ENCODE results near the gene CXCR3. TPM values are rescaled to one million over a fixed set of nuclear protein-coding genes. Genes with fewer than 3 reads are reported as not detected.
A peak's percentile ranks its signal among the peaks of the same experiment; 100 is the strongest.
"Not testable (repeated sequence)": the region's sequence is repeated elsewhere in the genome, so short reads cannot be mapped to it uniquely, and the experiment has no call there.

The CXCR3 gene
- polyA plus RNA-seq (ENCODE audit: low read depth in 6 of 6): 1 to 10 TPM in 4 of 6 donors, under 1 TPM in 1, not detected in 1; 0.93 to 5.5 (median 1.9) TPM

DNA sequence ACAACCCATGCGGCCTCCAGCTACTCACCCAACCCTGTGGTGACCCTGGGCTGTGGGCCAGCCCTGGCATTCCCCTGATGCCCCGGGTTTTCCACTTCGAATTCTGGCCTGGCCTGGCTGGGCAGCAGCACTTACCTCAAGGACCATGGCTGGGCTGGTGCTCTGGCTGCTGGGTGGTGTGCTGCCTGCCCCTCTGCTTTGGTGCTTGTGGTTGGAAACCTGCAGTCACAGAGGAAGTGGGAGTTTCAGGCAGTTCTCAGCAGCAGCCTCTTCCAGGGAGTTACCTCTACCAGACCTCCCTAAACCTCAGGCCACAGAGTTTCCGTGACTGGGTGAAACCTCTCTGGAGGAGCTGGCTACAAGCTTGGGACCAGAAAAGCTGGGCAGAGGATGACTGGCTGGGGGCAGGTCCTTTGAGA lies at the start of gene CXCR3:
Gene CXCR3 (minus strand): TSS at position 209 of the 419 bp plus-strand sequence. CDS start 62 bp downstream, at position 147.
- H3K27ac Mint-ChIP-seq: peak within 1 kb of the TSS; percentile 78 to 92 (median 83)
- peak within 1 kb of the TSS in 7 of 8 donors; percentile 41 to 79 (median 62) for H3K4me3 Mint-ChIP-seq
- no peaks in the 10 kb centered on the region for H3K36me3 Mint-ChIP-seq
- no peaks in the 10 kb centered on the region for H3K27me3 Mint-ChIP-seq
- peaks cover 0 to 2% (median 0%) of the 10 kb centered on the region in 7 donors for H3K9me3 Mint-ChIP-seq
- peak; percentile 24 to 26 for ATAC-seq (ENCODE audit: low read depth in 2 of 2)
- no peak for DNase-seq
- H3K4me1 Mint-ChIP-seq: peaks cover 39 to 49% (median 40%) of the 10 kb centered on the region in 3 donors

DNA sequence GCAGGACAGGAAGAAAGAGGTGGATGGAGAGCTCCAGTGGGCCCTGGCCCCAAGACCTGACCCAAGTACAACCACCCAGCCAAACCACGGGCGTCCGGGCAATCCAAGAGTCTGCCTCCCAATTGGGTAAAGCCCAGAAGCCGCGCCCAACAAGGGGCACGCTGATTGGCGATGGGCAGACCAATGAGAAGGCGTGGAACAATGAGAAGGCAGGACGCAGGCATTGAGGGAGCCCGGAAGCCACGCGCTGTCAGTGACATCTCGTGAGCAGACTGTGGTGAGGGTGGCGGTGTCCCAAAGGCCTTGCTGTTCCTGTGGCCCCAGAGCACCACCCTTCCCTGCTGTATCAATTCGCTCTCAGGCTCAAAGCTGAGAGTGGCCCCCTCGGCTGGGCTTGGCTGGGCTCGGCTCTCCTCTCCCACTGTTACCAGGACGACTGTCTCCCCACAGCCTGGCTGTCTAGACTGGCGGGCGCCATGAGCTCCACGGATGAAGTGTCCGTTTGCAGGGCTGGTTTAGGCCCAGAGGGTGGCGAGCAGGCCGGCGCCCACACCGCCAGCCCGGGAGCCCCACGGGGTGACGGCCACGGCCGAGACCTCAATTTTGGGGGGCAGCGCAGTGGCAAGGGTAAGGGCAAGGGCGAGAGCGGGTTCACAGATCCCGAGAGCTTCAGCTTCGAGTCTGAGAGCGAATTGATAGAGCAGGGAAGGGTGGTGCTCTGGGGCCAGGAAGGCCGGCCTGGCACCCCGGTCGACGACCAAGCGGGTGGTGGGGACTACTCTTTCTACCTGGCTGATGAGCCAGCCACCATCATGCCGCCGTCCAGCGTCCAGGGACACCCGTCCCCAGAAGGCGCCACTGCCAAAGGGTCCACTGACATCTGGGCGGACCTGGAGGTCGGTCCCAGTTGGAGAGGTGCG lies 49.3 kb upstream of the CXCR3 start, which contains the start of gene LOC101059915:
Gene LOC101059915 (plus strand): TSS at position 219 of the 920 bp plus-strand sequence.
- Mint-ChIP-seq H3K27me3 (peaks cover 12 to 21% (median 12%) of the 10 kb centered on the region in 3 donors), H3K9me3 (no peaks in the 10 kb centered on the region), H3K36me3 (no peaks in the 10 kb centered on the region), H3K27ac (no peak within 1 kb of the TSS), H3K4me3 (no peak within 1 kb of the TSS), H3K4me1 (peaks cover 0 to 12% (median 11%) of the 10 kb centered on the region in 3 donors)
- DNase-seq (no peak), ATAC-seq (ENCODE audit: low read depth in 2 of 2) (no peak)

DNA sequence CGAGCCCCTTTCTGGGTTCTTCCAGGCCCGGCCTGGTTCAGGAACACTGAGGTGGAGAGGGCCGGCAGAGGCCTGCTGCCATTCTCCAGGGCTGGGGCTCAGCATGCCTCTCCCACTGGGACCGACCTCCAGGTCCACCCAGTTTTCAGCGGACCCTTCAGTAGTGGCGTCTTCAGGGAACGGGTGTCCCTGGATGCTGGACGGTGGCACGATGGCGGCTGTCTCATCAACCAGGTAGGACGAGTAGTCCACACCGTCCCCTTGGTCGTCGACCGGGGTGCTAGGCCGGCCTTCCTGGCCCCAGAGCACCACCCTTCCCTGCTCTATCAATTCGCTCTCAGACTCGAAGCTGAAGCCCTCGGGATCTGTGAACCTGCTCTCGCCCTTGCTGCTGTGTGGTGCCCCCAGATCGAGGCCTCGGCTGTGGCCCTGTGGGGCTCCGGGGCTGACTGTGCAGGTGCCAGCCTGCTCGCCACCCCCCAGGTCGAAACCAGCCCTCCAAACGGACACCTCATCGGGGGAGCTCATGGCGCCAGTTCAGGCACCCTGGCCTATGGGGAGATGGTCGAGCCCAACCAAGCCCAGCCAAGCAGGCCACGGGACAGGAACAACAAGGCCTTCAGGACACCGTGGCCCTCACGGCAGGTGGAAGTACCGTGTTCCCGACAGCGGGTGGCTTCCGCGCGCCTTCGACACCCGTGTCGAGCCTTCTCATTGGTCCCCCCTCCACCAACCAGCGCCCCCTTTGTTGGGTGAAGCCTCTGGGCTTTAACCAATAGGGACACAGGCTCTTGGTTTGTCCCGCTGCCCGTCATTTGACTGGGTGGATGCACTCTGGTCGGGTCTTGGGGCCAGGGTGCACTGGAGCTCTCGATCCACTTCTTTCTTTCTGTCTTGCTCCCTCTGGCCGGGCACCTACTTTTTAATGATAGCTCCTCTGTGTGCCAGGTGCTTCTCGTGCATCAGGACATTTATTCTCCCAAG lies 48.2 kb upstream of the CXCR3 start:
- Mint-ChIP-seq H3K9me3 (no peaks in the 10 kb centered on the region), H3K27me3 (peaks cover 7 to 19% (median 11%) of the 10 kb centered on the region in 3 donors), H3K36me3 (no peaks in the 10 kb centered on the region), H3K4me1 (peaks cover 0 to 15% (median 12%) of the 10 kb centered on the region in 3 donors), H3K4me3 (no peak overlapping the region), H3K27ac (no peak overlapping the region)
- DNase-seq (no peak), ATAC-seq (ENCODE audit: low read depth in 2 of 2) (no peak)

- Mint-ChIP-seq H3K27me3 (peaks cover 4 to 16% (median 8%) of the 10 kb centered on the region in 3 donors), H3K36me3 (no peaks in the 10 kb centered on the region), H3K9me3 (no peaks in the 10 kb centered on the region), H3K4me3 (no peak overlapping the region), H3K4me1 (peaks cover 0 to 15% (median 8%) of the 10 kb centered on the region in 3 donors), H3K27ac (no peak overlapping the region)
- ATAC-seq (ENCODE audit: low read depth in 2 of 2) (no peak), DNase-seq (no peak)
These were observed 47.4 kb upstream of the CXCR3 start for GRCh38 chrX:71665747-71666146.

- DNase-seq (no peak), ATAC-seq (ENCODE audit: low read depth in 2 of 2) (no peak)
- H3K4me3 Mint-ChIP-seq: no peak overlapping the region
- H3K4me1 Mint-ChIP-seq: peaks cover 0 to 15% (median 8%) of the 10 kb centered on the region in 3 donors
- H3K27me3 Mint-ChIP-seq: peaks cover 0 to 11% (median 8%) of the 10 kb centered on the region in 3 donors
- no peaks in the 10 kb centered on the region for H3K36me3 Mint-ChIP-seq
- H3K27ac Mint-ChIP-seq: no peak overlapping the region
- H3K9me3 Mint-ChIP-seq: no peaks in the 10 kb centered on the region
These were observed 46.7 kb upstream of the CXCR3 start for GRCh38 chrX:71664889-71665491.

DNA sequence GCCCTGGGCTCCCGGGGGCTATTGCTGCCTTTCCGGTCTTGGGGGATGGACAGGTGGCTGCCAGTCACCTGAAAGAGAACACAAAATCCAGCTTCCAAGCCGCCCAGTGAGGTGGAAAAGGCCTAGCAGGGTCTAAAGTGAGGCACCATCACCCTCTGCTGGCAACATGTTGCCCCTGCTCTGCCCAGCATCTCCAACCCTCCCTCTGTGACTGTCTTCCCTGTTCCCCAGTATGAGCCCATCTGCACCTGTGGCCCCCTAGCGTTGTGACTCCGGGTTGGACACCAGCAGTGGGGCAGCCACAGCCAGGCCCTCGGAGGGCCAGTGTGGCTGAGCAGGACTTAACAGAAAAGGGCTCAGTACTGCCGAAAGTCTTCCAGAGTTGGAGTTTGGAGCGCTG lies 45.9 kb upstream of the CXCR3 start:
- ATAC-seq (ENCODE audit: low read depth in 2 of 2): peak in 1 of 2 donors; percentile 50
- H3K27me3 Mint-ChIP-seq, H3K4me3 Mint-ChIP-seq, H3K27ac Mint-ChIP-seq, DNase-seq, H3K36me3 Mint-ChIP-seq, H3K9me3 Mint-ChIP-seq: not testable (repeated sequence)
- peaks cover 0 to 15% (median 8%) of the 10 kb centered on the region in 3 donors for H3K4me1 Mint-ChIP-seq

- not testable (repeated sequence) for H3K9me3 Mint-ChIP-seq; ATAC-seq (ENCODE audit: low read depth in 2 of 2); H3K27me3 Mint-ChIP-seq; H3K4me3 Mint-ChIP-seq; H3K36me3 Mint-ChIP-seq; DNase-seq
- H3K4me1 Mint-ChIP-seq: peaks cover 0 to 15% (median 8%) of the 10 kb centered on the region in 3 donors
- peak overlapping the region in 1 of 6 donors; percentile 34 for H3K27ac Mint-ChIP-seq
These were observed 44.9 kb upstream of the CXCR3 start for GRCh38 chrX:71663238-71663637.

GRCh38 chrX:71662654-71663053 lies 44.3 kb upstream of the CXCR3 start:
- peak overlapping the region in 1 of 8 donors; percentile 22 for H3K4me3 Mint-ChIP-seq
- peaks cover 0 to 15% (median 8%) of the 10 kb centered on the region in 3 donors for H3K4me1 Mint-ChIP-seq
- H3K36me3 Mint-ChIP-seq; ATAC-seq (ENCODE audit: low read depth in 2 of 2); DNase-seq; H3K9me3 Mint-ChIP-seq; H3K27me3 Mint-ChIP-seq: not testable (repeated sequence)
- peak overlapping the region in 1 of 6 donors; percentile 74 for H3K27ac Mint-ChIP-seq

GRCh38 chrX:71661919-71662318 lies 43.6 kb upstream of the CXCR3 start:
- peaks cover 0 to 15% (median 8%) of the 10 kb centered on the region in 3 donors for H3K4me1 Mint-ChIP-seq
- H3K4me3 Mint-ChIP-seq: peak overlapping the region in 1 of 8 donors; percentile 1
- peaks cover 0 to 12% (median 7%) of the 10 kb centered on the region in 3 donors for H3K27me3 Mint-ChIP-seq
- no peaks in the 10 kb centered on the region for H3K9me3 Mint-ChIP-seq
- H3K27ac Mint-ChIP-seq: no peak overlapping the region
- H3K36me3 Mint-ChIP-seq: no peaks in the 10 kb centered on the region
- DNase-seq (no peak), ATAC-seq (ENCODE audit: low read depth in 2 of 2) (no peak)

GRCh38 chrX:71660562-71661416 lies 42.5 kb upstream of the CXCR3 start:
- H3K27ac Mint-ChIP-seq: no peak overlapping the region
- peaks cover 0 to 19% (median 7%) of the 10 kb centered on the region in 3 donors for H3K27me3 Mint-ChIP-seq
- H3K4me3 Mint-ChIP-seq: no peak overlapping the region
- no peaks in the 10 kb centered on the region for H3K36me3 Mint-ChIP-seq
- ATAC-seq (ENCODE audit: low read depth in 2 of 2) (no peak), DNase-seq (no peak)
- peaks cover 0 to 15% (median 8%) of the 10 kb centered on the region in 3 donors for H3K4me1 Mint-ChIP-seq
- H3K9me3 Mint-ChIP-seq: no peaks in the 10 kb centered on the region

GRCh38 chrX:71659959-71660358 lies 41.6 kb upstream of the CXCR3 start:
- H3K4me1 Mint-ChIP-seq: peaks cover 0 to 15% (median 8%) of the 10 kb centered on the region in 3 donors
- ATAC-seq (ENCODE audit: low read depth in 2 of 2) (no peak), DNase-seq (no peak)
- H3K27me3 Mint-ChIP-seq: peaks cover 0 to 19% (median 7%) of the 10 kb centered on the region in 3 donors
- H3K27ac Mint-ChIP-seq: no peak overlapping the region
- no peak overlapping the region for H3K4me3 Mint-ChIP-seq
- H3K9me3 Mint-ChIP-seq: no peaks in the 10 kb centered on the region
- H3K36me3 Mint-ChIP-seq: no peaks in the 10 kb centered on the region

DNA sequence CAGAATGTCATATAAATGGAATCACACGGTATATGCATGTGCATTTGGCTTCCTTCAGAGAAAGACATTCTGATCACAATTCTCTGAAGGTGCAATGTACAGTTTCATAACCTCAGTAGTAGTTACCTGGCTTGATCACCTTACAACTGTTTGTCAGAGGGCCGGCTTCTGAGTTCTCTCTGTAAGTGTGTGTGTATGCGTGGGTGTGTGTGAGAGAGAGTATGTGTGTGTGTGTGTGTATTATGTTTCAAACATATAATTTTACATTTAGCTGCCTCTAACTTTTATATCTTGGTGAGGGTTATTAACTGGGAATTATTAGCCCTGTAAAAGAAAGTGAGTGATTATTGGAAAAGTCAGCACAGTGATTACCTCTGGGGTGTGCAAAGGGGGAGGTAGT lies 41.0 kb upstream of the CXCR3 start:
- Mint-ChIP-seq H3K4me1 (peaks cover 0 to 15% (median 8%) of the 10 kb centered on the region in 3 donors), H3K27ac (no peak overlapping the region), H3K27me3 (peaks cover 0 to 19% (median 7%) of the 10 kb centered on the region in 3 donors), H3K4me3 (no peak overlapping the region), H3K9me3 (no peaks in the 10 kb centered on the region), H3K36me3 (no peaks in the 10 kb centered on the region)
- no peak for ATAC-seq (ENCODE audit: low read depth in 2 of 2)
- no peak for DNase-seq
